ENCODE data around the gene NRG2.

DNA sequence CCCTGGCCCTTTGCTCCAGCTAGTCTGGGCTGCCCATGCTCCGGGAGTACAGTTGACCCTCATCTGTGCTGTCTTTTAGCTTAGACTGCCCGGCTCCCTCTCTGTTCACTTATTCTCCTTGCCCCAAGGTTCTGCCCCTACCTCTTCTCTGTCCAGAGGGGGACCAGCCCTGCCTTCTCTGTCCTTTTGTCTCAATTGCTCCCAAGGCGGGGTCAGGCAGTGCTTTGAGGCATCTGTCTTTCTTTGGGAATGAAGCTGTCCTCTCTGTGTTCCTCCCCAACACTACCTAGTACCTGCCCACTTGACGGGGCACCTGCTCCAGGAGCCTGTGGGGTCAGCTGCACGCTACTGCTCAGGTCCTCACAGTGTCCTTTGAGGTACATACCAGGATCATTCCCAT lies 188.1 kb downstream of the NRG2 start:
- TF ChIP-seq, protein P1, sequence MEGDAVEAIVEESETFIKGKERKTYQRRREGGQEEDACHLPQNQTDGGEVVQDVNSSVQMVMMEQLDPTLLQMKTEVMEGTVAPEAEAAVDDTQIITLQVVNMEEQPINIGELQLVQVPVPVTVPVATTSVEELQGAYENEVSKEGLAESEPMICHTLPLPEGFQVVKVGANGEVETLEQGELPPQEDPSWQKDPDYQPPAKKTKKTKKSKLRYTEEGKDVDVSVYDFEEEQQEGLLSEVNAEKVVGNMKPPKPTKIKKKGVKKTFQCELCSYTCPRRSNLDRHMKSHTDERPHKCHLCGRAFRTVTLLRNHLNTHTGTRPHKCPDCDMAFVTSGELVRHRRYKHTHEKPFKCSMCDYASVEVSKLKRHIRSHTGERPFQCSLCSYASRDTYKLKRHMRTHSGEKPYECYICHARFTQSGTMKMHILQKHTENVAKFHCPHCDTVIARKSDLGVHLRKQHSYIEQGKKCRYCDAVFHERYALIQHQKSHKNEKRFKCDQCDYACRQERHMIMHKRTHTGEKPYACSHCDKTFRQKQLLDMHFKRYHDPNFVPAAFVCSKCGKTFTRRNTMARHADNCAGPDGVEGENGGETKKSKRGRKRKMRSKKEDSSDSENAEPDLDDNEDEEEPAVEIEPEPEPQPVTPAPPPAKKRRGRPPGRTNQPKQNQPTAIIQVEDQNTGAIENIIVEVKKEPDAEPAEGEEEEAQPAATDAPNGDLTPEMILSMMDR (conservative IDR thresholded peaks at IDR 0.05; ENCODE audit: low read depth, low read length): no peak
- TF ChIP-seq EZH2 (IDR thresholded peaks at IDR 0.05; ENCODE audit: low read length, unreplicated experiment): no peak
- TF ChIP-seq EZH2phosphoT487 (IDR thresholded peaks at IDR 0.05; ENCODE audit: borderline replicate concordance, low read length): no peak

Data from PC-3 (cell line).